CD4-positive, alpha-beta T cell (primary cell): ENCODE data around the gene TEN1. TPM values are rescaled to one million over a fixed set of nuclear protein-coding genes. Genes with fewer than 3 reads are reported as not detected.

Experiments
- ATAC-seq: fragments of 200-7000 bp; cut with Tn5 transposase; one replicate; pipeline ENCODE4 v1.10.0; 2022; ENCODE audit warnings: mild to moderate bottlenecking; ENCODE audit not compliant: poor library complexity
- CTCF ChIA-PET: fragments of 350-600 bp; sonication (Branson Sonifier 250); formaldehyde crosslinking; loops from one replicate; lab custom pipeline; 2021; ENCODE audit warnings: antibody characterized with exemption, inconsistent platforms; lab: Charles Lee
- POLR2A ChIA-PET: fragments of 350-600 bp; sonication (Branson Sonifier 250); formaldehyde crosslinking; loops from one replicate; lab custom pipeline; 2021; ENCODE audit warnings: antibody characterized with exemption, inconsistent platforms; lab: Charles Lee
- DNase-seq, 14 experiments: peaks; one replicate each; pipeline ENCODE4 v3.0.0-alpha.2; 2013 to 2020; ENCODE audit warnings: mixed read lengths in 2 of 14
- H3K27ac ChIP-seq, 2 donors: one replicate each; pipeline versions ENCODE4 v1.5.1 to v1.7.0; 2013; ENCODE audit warnings: low read length in 2 of 2, low read depth in 1 of 2, mild to moderate bottlenecking in 1 of 2
- H3K27me3 ChIP-seq, 2 experiments: 1 replicate in 1 of 2; 2 replicates in 1 of 2; pipeline versions ENCODE4 v1.6.1 to v1.7.0; 2013; ENCODE audit warnings: low read length in 2 of 2, control low read depth in 1 of 2, mild to moderate bottlenecking in 1 of 2, moderate library complexity in 1 of 2; ENCODE audit not compliant: insufficient read depth in 2 of 2, control insufficient read depth in 1 of 2
- H3K36me3 ChIP-seq: one replicate; pipeline ENCODE4 v1.6.1; 2013; ENCODE audit warnings: low read length, control low read depth; ENCODE audit not compliant: insufficient read depth
- H3K4me1 ChIP-seq: one replicate; pipeline ENCODE4 v1.6.1; 2013; ENCODE audit warnings: low read length, control low read depth; ENCODE audit not compliant: insufficient read depth
- H3K4me3 ChIP-seq: one replicate; pipeline ENCODE4 v1.5.1; 2013; ENCODE audit warnings: mild to moderate bottlenecking, low read length, moderate library complexity
- H3K9me3 ChIP-seq, 2 experiments: 1 replicate in 1 of 2; 2 replicates in 1 of 2; pipeline versions ENCODE4 v1.6.1 to v1.7.0; 2013; ENCODE audit warnings: low read length in 2 of 2, mild to moderate bottlenecking in 2 of 2, control low read depth in 1 of 2, moderate library complexity in 1 of 2; ENCODE audit not compliant: control insufficient read depth in 1 of 2, insufficient read depth in 1 of 2
- H3K27ac Mint-ChIP-seq: one replicate; pipeline ENCODE4 v1.8.0; 2020; ENCODE audit warnings: mixed read lengths
- H3K27me3 Mint-ChIP-seq: one replicate; pipeline ENCODE4 v1.8.0; 2021; ENCODE audit warnings: mixed read lengths
- H3K36me3 Mint-ChIP-seq: one replicate; pipeline ENCODE4 v1.8.0; 2021; ENCODE audit warnings: low read depth, mixed read lengths
- H3K4me1 Mint-ChIP-seq: one replicate; pipeline ENCODE4 v1.8.0; 2021; ENCODE audit warnings: low read depth, mixed read lengths
- H3K4me3 Mint-ChIP-seq: one replicate; pipeline ENCODE4 v1.8.0; 2020; ENCODE audit warnings: mild to moderate bottlenecking, mixed read lengths
- H3K9me3 Mint-ChIP-seq: one replicate; pipeline ENCODE4 v1.8.0; 2020; ENCODE audit warnings: mixed read lengths
- intact Hi-C, 2 experiments: fragments of 100-400 bp; cut with DNase I in 1 of 2; cut with micrococcal nuclease in 1 of 2; formaldehyde crosslinking; loops; one replicate each; pipeline versions ENCODE4 v1.15.1 to v1.9.0; 2023 to 2025; cut with DNase I, micrococcal nuclease
- total RNA-seq, 174 experiments: library from RNA in 2 of 174; stranded (reverse) in 2 of 174; gene quantifications; one replicate each; pipeline ENCODE4 v1.2.3 and lab custom pipeline; 2021 to 2026
- TF ChIP-seq, protein P1 (sequence below): fragments of 200-600 bp; IDR thresholded peaks from one replicate; pipeline ENCODE4 v1.8.0; 2022; ENCODE audit warnings: antibody characterized with exemption, mild to moderate bottlenecking

TEN1 gene
- total RNA-seq, 2 experiments from 2014 or later: 13.0 to 13.8 TPM

DNA sequence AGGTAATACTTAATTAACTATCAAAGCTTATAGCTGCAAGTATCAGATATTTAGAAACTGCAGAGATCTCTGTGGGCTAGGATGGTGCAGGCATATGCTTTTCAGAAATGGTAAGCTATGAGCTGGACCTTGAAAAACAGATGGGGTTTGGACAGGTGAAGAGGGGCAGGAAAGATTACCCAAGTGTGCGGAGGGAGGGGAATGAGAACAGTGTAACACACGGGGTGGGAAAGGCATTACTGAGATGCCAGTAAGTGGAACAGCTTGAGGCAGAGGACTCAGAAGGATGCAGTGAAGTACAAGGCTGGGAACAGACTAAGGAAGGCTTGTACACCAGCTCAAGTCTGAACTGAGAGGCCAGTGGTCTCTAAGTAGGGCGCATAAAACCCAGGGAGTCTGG is 70.2 kb downstream of the TEN1 start:
- H3K36me3 ChIP-seq: peaks cover 93% of the 10 kb centered on the region
- Mint-ChIP-seq H3K4me3 (no peak overlapping the region), H3K27ac (peak overlapping the region; percentile 59), H3K27me3 (no peaks in the 10 kb centered on the region), H3K36me3 (peaks cover 87% of the 10 kb centered on the region), H3K9me3 (no peaks in the 10 kb centered on the region), H3K4me1 (peaks cover 18% of the 10 kb centered on the region)
- no peaks in the 10 kb centered on the region for H3K9me3 ChIP-seq
- DNase-seq (no peak), ATAC-seq (no peak)
- intact Hi-C loops: no loop called here
- CTCF ChIA-PET: interaction anchor here (1.0 kb wide), 1 partner anchor 35 kb away, joined by 3 read pairs; no protein-coding TSS in a partner anchor
- H3K4me3 ChIP-seq: no peak overlapping the region
- no peaks in the 10 kb centered on the region for H3K4me1 ChIP-seq
- H3K27me3 ChIP-seq: no peaks in the 10 kb centered on the region
- POLR2A ChIA-PET: interaction anchor here (1.3 kb wide), 1 partner anchor 14 kb away, joined by 5 read pairs; no protein-coding TSS in a partner anchor
- H3K27ac ChIP-seq: no peak overlapping the region
- TF ChIP-seq, protein P1, sequence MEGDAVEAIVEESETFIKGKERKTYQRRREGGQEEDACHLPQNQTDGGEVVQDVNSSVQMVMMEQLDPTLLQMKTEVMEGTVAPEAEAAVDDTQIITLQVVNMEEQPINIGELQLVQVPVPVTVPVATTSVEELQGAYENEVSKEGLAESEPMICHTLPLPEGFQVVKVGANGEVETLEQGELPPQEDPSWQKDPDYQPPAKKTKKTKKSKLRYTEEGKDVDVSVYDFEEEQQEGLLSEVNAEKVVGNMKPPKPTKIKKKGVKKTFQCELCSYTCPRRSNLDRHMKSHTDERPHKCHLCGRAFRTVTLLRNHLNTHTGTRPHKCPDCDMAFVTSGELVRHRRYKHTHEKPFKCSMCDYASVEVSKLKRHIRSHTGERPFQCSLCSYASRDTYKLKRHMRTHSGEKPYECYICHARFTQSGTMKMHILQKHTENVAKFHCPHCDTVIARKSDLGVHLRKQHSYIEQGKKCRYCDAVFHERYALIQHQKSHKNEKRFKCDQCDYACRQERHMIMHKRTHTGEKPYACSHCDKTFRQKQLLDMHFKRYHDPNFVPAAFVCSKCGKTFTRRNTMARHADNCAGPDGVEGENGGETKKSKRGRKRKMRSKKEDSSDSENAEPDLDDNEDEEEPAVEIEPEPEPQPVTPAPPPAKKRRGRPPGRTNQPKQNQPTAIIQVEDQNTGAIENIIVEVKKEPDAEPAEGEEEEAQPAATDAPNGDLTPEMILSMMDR: no peak

DNA sequence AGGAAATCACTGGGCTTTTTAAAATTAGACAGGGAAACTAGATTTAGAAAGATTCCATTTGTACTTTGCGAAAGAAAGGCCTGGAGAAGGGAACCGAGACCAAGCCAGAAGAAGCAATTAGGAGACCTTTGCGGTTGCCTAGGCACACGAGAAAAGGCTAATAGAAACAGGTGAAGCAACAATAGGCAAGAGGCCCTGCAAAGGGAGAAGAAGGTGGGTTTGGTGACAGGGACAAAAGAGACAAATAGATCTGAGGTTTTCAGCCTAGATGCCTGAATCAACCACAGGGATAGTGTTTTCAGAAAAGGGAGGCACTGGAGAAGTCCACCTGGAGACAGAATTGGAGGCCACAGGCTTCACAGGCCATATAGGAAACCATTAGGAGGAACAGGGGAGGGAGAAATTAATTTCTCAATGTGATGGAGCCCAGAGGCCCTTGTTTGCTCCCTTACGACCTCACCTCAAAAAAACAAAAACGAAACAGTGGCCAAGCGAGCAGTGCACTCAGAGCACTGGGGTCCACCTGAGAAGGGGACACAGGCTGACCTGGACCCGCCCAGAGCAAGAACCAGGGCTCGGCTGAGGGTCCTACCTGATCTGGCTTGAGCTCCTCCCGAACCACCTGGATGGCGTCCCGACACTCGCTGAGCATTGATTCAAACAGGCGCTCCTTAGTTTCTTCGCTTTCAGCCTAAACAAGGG is 70.9 kb downstream of the TEN1 start:
- Mint-ChIP-seq H3K27me3 (no peaks in the 10 kb centered on the region), H3K27ac (no peak overlapping the region), H3K4me3 (no peak overlapping the region), H3K36me3 (peaks cover 87% of the 10 kb centered on the region), H3K9me3 (no peaks in the 10 kb centered on the region), H3K4me1 (peaks cover 18% of the 10 kb centered on the region)
- POLR2A ChIA-PET: interaction anchor here (1.3 kb wide), 1 partner anchor 14 kb away, joined by 5 read pairs; no protein-coding TSS in a partner anchor
- intact Hi-C loops: no loop called here
- ATAC-seq (no peak), DNase-seq (no peak)
- peaks cover 91% of the 10 kb centered on the region for H3K36me3 ChIP-seq
- no peaks in the 10 kb centered on the region for H3K4me1 ChIP-seq
- no peaks in the 10 kb centered on the region for H3K9me3 ChIP-seq
- no peaks in the 10 kb centered on the region for H3K27me3 ChIP-seq
- H3K27ac ChIP-seq: no peak overlapping the region
- CTCF ChIA-PET: no interaction called here
- no peak overlapping the region for H3K4me3 ChIP-seq
- TF ChIP-seq, protein P1: no peak

Other genes starting within 250 kb of the TEN1 start
- gene GALK1, start 214.0 kb upstream of the TEN1 start, total RNA-seq: 1 to 10 TPM; 5.9 to 6.0 TPM
- gene UNK, start 194.4 kb upstream of the TEN1 start, total RNA-seq: 10 to 100 TPM; 33.7 to 36.1 TPM
- gene UNC13D, start 134.8 kb upstream of the TEN1 start, total RNA-seq: 100 to 1,000 TPM; 110 to 112 TPM
- gene WBP2, start 123.9 kb upstream of the TEN1 start, total RNA-seq: 100 to 1,000 TPM in 1 of 2 experiments, 10 to 100 TPM in 1; 98.5 to 114 TPM
- 1 to 10 TPM; 2.3 to 2.8 TPM for gene TRIM47, start 100.7 kb upstream of the TEN1 start, total RNA-seq
- gene TRIM65, start 82.3 kb upstream of the TEN1 start, total RNA-seq: 10 to 100 TPM in 1 of 2 experiments, 1 to 10 TPM in 1; 9.9 to 11.7 TPM
- gene MRPL38, start 74.4 kb upstream of the TEN1 start, total RNA-seq: 100 to 1,000 TPM; 146 to 147 TPM
- 10 to 100 TPM; 21.2 to 23.9 TPM for gene FBF1, start 38.2 kb upstream of the TEN1 start, total RNA-seq
- gene ACOX1, start 74 bp upstream of the TEN1 start, total RNA-seq: 10 to 100 TPM; 14.5 to 17.9 TPM
- gene CDK3, start 21.6 kb downstream of the TEN1 start, total RNA-seq: 1 to 10 TPM; 3.9 to 4.9 TPM
- under 1 TPM; 0.14 to 0.38 TPM for gene EVPL, start 48.1 kb downstream of the TEN1 start, total RNA-seq
- 100 to 1,000 TPM; 106 to 108 TPM for gene SRP68, start 93.3 kb downstream of the TEN1 start, total RNA-seq
- 1 to 10 TPM in 1 of 2 experiments, under 1 TPM in 1; 0.59 to 1.0 TPM for gene GALR2, start 95.5 kb downstream of the TEN1 start, total RNA-seq
- under 1 TPM; 0.69 to 0.98 TPM for gene ZACN, start 99.9 kb downstream of the TEN1 start, total RNA-seq
- 10 to 100 TPM; 88.1 to 90.6 TPM for gene EXOC7, start 124.5 kb downstream of the TEN1 start, total RNA-seq
- under 1 TPM; 0.63 to 0.89 TPM for gene FOXJ1, start 162.0 kb downstream of the TEN1 start, total RNA-seq